CD8-positive, alpha-beta memory T cell (primary cell): ENCODE measurements around the gene JMY. TPM values are rescaled to one million over a fixed set of nuclear protein-coding genes. Genes with fewer than 3 reads are reported as not detected.

Experiments
- CTCF ChIA-PET: fragments of 350-600 bp; sonication (Branson Sonifier 250); formaldehyde crosslinking; loops from one replicate; lab custom pipeline; 2021; ENCODE audit warnings: antibody characterized with exemption; lab: Charles Lee
- POLR2A ChIA-PET: fragments of 350-600 bp; sonication (Branson Sonifier 250); formaldehyde crosslinking; loops from one replicate; lab custom pipeline; 2021; ENCODE audit warnings: antibody characterized with exemption; lab: Charles Lee
- DNase-seq, 5 donors: peaks; one replicate each; pipeline versions ENCODE4 v3.0.0 to v3.0.0-alpha.2; 2020 to 2022; ENCODE audit warnings: mixed read lengths in 1 of 5
- H3K27ac ChIP-seq: one replicate; pipeline ENCODE4 v1.7.0; 2013; ENCODE audit warnings: low read depth, mild to moderate bottlenecking, low read length, moderate library complexity
- H3K27me3 ChIP-seq: 2 replicates; pipeline ENCODE4 v1.7.0; 2013; ENCODE audit warnings: low read length, mild to moderate bottlenecking; ENCODE audit not compliant: insufficient read depth, poor library complexity, severe bottlenecking
- H3K36me3 ChIP-seq: 2 replicates; pipeline ENCODE4 v1.7.0; 2013; ENCODE audit warnings: mild to moderate bottlenecking, low read length, moderate library complexity; ENCODE audit not compliant: insufficient read depth
- H3K4me1 ChIP-seq: 2 replicates; pipeline ENCODE4 v1.7.0; 2013; ENCODE audit warnings: mild to moderate bottlenecking, low read length, moderate library complexity; ENCODE audit not compliant: insufficient read depth
- H3K4me3 ChIP-seq: 2 replicates; pipeline ENCODE4 v1.7.0; 2013; ENCODE audit warnings: mild to moderate bottlenecking, low read length
- H3K9me3 ChIP-seq: 2 replicates; pipeline ENCODE4 v1.7.0; 2013; ENCODE audit warnings: mild to moderate bottlenecking, low read length
- H3K27ac Mint-ChIP-seq, 8 donors: one replicate each; pipeline ENCODE4 v1.8.0; 2020 to 2021; ENCODE audit warnings: mixed read lengths in 8 of 8, mild to moderate bottlenecking in 6 of 8, inconsistent platforms in 3 of 8, moderate library complexity in 3 of 8
- H3K27me3 Mint-ChIP-seq, 2 donors: one replicate each; pipeline ENCODE4 v1.8.0; 2020 to 2021; ENCODE audit warnings: mixed read lengths in 2 of 2, mild to moderate bottlenecking in 1 of 2, moderate library complexity in 1 of 2
- H3K36me3 Mint-ChIP-seq, 3 donors: one replicate each; pipeline ENCODE4 v1.8.0; 2020 to 2021; ENCODE audit warnings: mixed read lengths in 3 of 3, inconsistent platforms in 1 of 3, mild to moderate bottlenecking in 1 of 3
- H3K4me1 Mint-ChIP-seq, 3 donors: one replicate each; pipeline ENCODE4 v1.8.0; 2020 to 2021; ENCODE audit warnings: mixed read lengths in 3 of 3, inconsistent platforms in 1 of 3, mild to moderate bottlenecking in 1 of 3
- H3K4me3 Mint-ChIP-seq, 7 donors: one replicate each; pipeline ENCODE4 v1.8.0; 2020 to 2021; ENCODE audit warnings: mixed read lengths in 7 of 7, mild to moderate bottlenecking in 6 of 7, moderate library complexity in 4 of 7, inconsistent platforms in 2 of 7
- H3K9me3 Mint-ChIP-seq, 5 donors: one replicate each; pipeline ENCODE4 v1.8.0; 2020 to 2022; ENCODE audit warnings: mixed read lengths in 5 of 5, mild to moderate bottlenecking in 3 of 5, moderate library complexity in 2 of 5, inconsistent platforms in 1 of 5
- polyA plus RNA-seq: library from polyadenylated mRNA; unstranded; fragments of 300-500 nt; fragmentation: Illumina TruSeq; gene quantifications from one replicate; pipeline ENCODE4 v1.2.3, GENCODE V29; 2021
- total RNA-seq, 2 experiments: library from RNA; stranded (reverse); gene quantifications; one replicate each; pipeline ENCODE4 v1.2.3, GENCODE V29; 2021

Gene JMY
- total and polyA plus RNA-seq, 3 experiments from 2014 or later: 5.1 to 7.6 (median 7.6) TPM

DNA sequence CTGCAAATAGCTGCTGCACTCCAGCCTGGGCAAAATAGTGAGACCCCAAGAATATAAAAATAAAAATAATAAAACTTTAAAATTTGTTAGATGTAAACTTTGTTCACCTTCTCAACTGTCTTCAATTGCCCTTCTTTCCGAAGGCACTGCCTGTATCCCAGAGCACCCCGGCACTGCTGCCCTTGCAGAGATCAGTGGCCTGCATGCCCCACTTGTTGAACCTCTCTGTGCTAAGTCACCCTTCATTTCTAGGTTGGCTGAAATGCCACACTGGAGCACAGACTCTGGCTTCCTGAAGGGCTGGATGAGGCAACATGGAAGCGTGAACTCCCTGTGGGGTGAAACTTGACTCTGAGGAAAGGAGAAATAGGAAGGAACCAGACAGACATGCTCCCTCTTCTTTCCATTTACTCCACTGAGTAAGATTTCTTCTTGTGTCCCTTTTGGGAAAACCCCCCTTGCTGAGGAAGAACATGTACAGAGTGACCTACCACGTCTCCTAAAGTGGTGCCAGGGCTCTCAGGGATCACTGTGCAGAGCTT lies 8.4 kb upstream of the JMY start:
- no peak for DNase-seq
- Mint-ChIP-seq H3K9me3 (no peaks in the 10 kb centered on the region), H3K27me3 (peaks cover 0 to 2% of the 10 kb centered on the region in 2 donors), H3K36me3 (peaks cover under 1 to 3% (median 3%) of the 10 kb centered on the region in 3 donors), H3K4me1 (peaks cover 0 to 18% (median 11%) of the 10 kb centered on the region in 3 donors), H3K27ac (peak overlapping the region in 1 of 8 donors; percentile 7), H3K4me3 (no peak overlapping the region)
- H3K4me1 ChIP-seq: no peaks in the 10 kb centered on the region
- H3K9me3 ChIP-seq: no peaks in the 10 kb centered on the region
- ChIA-PET POLR2A (no interaction called here), CTCF (no interaction called here)
- H3K27ac ChIP-seq: no peak overlapping the region
- H3K4me3 ChIP-seq: no peak overlapping the region
- no peaks in the 10 kb centered on the region for H3K27me3 ChIP-seq
- no peaks in the 10 kb centered on the region for H3K36me3 ChIP-seq

DNA sequence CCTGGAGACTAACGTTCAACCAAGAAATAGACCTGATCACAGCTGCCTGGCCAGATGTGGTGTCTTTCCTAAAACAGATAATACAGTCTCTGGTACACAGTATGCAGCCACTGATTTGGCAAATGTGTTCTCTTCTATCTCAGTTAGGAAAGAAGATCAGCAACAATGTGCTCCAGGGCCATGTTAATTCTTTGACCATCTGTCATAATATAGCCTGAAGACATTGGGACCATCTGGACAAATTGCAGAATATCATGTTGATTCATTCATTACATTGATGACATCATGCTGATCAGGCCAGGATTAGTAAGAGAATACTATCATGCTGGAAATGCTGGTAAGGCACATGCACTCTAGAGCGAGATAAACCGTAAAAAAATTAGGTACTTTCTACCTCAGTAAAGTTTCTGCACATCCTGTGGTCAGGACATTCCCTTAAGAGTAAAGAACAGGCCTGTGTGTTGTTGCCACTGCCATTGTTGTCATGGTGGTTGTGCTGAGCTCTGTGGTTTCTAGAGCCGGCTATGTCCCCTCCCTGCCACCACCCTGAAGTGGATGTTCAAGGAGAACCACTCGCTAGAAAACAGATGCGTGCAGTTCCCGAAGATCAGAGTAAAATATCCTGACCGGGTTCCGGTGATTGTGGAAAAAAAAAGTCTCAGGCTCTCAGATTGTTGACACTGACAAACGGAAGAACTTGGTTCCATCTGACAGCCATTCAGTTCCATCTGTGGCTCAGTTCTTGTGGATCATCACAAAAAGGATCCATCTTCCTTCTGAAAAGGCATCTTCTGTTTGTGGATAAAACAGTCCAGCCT lies 6.4 kb upstream of the JMY start:
- no peaks in the 10 kb centered on the region for H3K36me3 ChIP-seq
- no peaks in the 10 kb centered on the region for H3K4me1 ChIP-seq
- POLR2A ChIA-PET: no interaction called here
- Mint-ChIP-seq H3K9me3 (no peaks in the 10 kb centered on the region), H3K27me3 (peaks cover 0 to 2% of the 10 kb centered on the region in 2 donors), H3K36me3 (peaks cover 0 to 3% (median 0%) of the 10 kb centered on the region in 3 donors), H3K4me1 (peaks cover 0 to 18% (median 11%) of the 10 kb centered on the region in 3 donors), H3K27ac (peak overlapping the region; percentile 41 to 90 (median 68)), H3K4me3 (peak overlapping the region in 1 of 7 donors; percentile 15)
- H3K27ac ChIP-seq: no peak overlapping the region
- H3K9me3 ChIP-seq: no peaks in the 10 kb centered on the region
- peak in 3 of 5 donors; percentile 5 to 69 (median 37) for DNase-seq
- no peaks in the 10 kb centered on the region for H3K27me3 ChIP-seq
- H3K4me3 ChIP-seq: no peak overlapping the region
- CTCF ChIA-PET: interaction anchor here (1.5 kb wide), 1 partner anchor 97 kb away, joined by 3 read pairs; no protein-coding TSS in a partner anchor

DNA sequence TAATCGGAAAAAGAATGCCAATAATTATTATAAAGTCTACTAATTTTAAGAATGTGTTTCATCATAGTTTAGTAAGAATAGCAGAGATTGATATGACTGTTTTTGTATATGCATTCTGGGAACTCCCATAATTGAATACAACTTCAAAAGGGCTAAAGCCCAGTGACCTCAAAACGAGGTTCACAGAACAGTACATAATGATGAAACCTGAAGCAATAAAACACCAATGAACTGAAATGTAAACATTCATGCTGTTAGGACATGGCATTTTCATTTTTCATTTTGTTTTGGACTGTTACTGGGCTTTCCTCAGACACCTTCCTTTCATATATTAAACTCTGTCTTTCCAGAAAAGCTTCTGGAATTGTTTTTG lies 684 bp upstream of the JMY start:
- peak overlapping the region; percentile 94 for H3K27ac ChIP-seq
- peaks cover 27% of the 10 kb centered on the region for H3K4me1 ChIP-seq
- peak overlapping the region; percentile 93 to 98 (median 95) for H3K4me3 Mint-ChIP-seq
- H3K9me3 Mint-ChIP-seq: no peaks in the 10 kb centered on the region
- no peak for DNase-seq
- no peaks in the 10 kb centered on the region for H3K36me3 ChIP-seq
- H3K4me1 Mint-ChIP-seq: peaks cover 23 to 32% (median 29%) of the 10 kb centered on the region in 3 donors
- H3K9me3 ChIP-seq: no peaks in the 10 kb centered on the region
- H3K4me3 ChIP-seq: peak overlapping the region; percentile 95
- ChIA-PET CTCF (no interaction called here), POLR2A (interaction anchor here (1.4 kb wide), 1 partner anchor 250 kb away, joined by 6 read pairs; the partner anchor contains the start of gene ARSB)
- no peaks in the 10 kb centered on the region for H3K27me3 Mint-ChIP-seq
- H3K27me3 ChIP-seq: no peaks in the 10 kb centered on the region
- peak overlapping the region; percentile 92 to 100 (median 98) for H3K27ac Mint-ChIP-seq
- H3K36me3 Mint-ChIP-seq: peaks cover 0 to 22% (median 0%) of the 10 kb centered on the region in 3 donors

DNA sequence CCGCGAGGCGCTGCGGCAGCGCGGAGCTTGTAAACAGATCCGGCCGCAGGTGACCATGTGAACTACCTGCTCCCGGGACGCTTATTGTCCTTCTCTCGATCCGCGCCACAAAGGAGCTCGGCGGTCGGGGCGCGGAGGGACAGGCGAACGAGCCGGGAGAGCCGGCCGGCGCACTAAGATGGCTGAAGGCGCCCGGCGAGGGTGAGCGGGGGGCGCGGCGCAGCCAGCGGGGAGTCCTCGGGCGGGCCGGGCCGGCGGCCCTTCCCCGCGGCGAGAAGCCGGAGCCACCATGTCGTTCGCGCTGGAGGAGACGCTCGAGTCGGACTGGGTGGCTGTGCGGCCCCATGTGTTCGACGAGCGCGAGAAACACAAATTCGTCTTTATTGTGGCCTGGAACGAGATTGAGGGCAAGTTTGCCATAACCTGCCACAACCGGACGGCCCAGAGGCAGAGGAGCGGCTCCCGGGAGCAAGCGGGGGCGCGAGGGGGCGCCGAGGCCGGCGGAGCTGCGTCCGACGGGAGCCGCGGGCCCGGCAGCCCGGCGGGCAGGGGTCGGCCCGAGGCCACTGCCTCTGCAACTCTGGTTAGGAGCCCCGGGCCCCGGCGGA lies 535 bp downstream of the JMY start:
- no peaks in the 10 kb centered on the region for H3K36me3 ChIP-seq
- peak overlapping the region; percentile 84 to 98 (median 91) for H3K27ac Mint-ChIP-seq
- CTCF ChIA-PET: interaction anchor here (1.3 kb wide), 1 partner anchor 27 kb away, joined by 3 read pairs; no protein-coding TSS in a partner anchor

DNA sequence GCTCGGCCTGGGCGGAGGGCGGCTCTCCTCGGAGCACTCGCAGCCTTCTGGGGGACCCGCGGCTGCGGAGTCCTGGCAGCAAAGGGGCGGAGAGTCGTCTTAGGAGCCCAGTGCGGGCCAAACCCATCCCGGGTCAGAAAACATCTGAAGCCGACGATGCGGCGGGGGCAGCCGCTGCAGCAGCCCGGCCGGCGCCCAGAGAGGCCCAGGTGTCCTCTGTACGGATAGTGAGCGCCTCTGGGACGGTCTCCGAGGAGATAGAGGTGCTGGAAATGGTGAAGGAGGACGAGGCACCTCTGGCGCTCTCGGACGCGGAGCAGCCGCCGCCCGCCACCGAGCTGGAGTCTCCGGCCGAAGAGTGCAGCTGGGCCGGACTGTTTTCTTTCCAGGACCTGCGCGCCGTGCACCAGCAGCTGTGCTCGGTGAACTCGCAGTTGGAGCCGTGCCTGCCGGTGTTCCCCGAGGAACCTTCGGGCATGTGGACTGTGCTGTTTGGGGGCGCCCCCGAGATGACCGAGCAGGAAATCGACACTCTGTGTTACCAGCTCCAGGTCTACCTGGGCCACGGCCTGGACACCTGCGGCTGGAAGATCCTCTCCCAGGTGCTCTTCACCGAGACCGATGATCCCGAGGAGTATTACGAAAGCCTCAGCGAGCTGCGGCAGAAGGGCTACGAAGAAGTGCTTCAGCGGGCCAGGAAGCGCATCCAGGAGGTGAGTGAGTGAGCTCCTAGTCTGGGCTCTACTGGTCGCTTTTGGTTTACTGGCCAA lies 1.2 kb downstream of the JMY start:
- Histone ChIP-seq H3K4me3 (peak overlapping the region; percentile 63), H3K36me3 (no peaks in the 10 kb centered on the region), H3K4me1 (peaks cover 44% of the 10 kb centered on the region), H3K9me3 (no peaks in the 10 kb centered on the region), H3K27ac (peak overlapping the region; percentile 94), H3K27me3 (no peaks in the 10 kb centered on the region)
- H3K27ac Mint-ChIP-seq: peak overlapping the region; percentile 81 to 98 (median 92)
- H3K4me1 Mint-ChIP-seq: peaks cover 41 to 48% (median 46%) of the 10 kb centered on the region in 3 donors
- no peaks in the 10 kb centered on the region for H3K9me3 Mint-ChIP-seq
- DNase-seq: peak; percentile 14 to 55 (median 29)
- CTCF ChIA-PET: interaction anchor here (1.3 kb wide), 1 partner anchor 26 kb away, joined by 3 read pairs; no protein-coding TSS in a partner anchor
- peaks cover 3 to 28% (median 5%) of the 10 kb centered on the region in 3 donors for H3K36me3 Mint-ChIP-seq
- POLR2A ChIA-PET: interaction anchor here (0.6 to 1.8 kb wide), 7 partner anchors 13 to 982 kb away, joined by 3 to 6 read pairs (median 5); partner anchors contain the start of genes ARSB, HOMER1 and SCAMP1
- H3K27me3 Mint-ChIP-seq: no peaks in the 10 kb centered on the region
- peak overlapping the region; percentile 90 to 99 (median 95) for H3K4me3 Mint-ChIP-seq

More for the DNA sequence above, 535 bp downstream of the JMY start:
- Mint-ChIP-seq H3K36me3 (peaks cover 3 to 28% (median 5%) of the 10 kb centered on the region in 3 donors), H3K4me3 (peak overlapping the region; percentile 90 to 99 (median 95)), H3K4me1 (peaks cover 34 to 41% (median 39%) of the 10 kb centered on the region in 3 donors), H3K9me3 (no peaks in the 10 kb centered on the region), H3K27me3 (no peaks in the 10 kb centered on the region)
- peak in 3 of 5 donors; percentile 12 to 59 (median 16) for DNase-seq
- Histone ChIP-seq H3K27ac (peak overlapping the region; percentile 94), H3K4me3 (peak overlapping the region; percentile 63), H3K4me1 (peaks cover 37% of the 10 kb centered on the region), H3K9me3 (no peaks in the 10 kb centered on the region), H3K27me3 (no peaks in the 10 kb centered on the region)
- POLR2A ChIA-PET: interaction anchor here (0.6 to 1.8 kb wide), 6 partner anchors 14 to 876 kb away, joined by 3 to 6 read pairs (median 4); partner anchors contain the start of genes ARSB, HOMER1 and SCAMP1

DNA sequence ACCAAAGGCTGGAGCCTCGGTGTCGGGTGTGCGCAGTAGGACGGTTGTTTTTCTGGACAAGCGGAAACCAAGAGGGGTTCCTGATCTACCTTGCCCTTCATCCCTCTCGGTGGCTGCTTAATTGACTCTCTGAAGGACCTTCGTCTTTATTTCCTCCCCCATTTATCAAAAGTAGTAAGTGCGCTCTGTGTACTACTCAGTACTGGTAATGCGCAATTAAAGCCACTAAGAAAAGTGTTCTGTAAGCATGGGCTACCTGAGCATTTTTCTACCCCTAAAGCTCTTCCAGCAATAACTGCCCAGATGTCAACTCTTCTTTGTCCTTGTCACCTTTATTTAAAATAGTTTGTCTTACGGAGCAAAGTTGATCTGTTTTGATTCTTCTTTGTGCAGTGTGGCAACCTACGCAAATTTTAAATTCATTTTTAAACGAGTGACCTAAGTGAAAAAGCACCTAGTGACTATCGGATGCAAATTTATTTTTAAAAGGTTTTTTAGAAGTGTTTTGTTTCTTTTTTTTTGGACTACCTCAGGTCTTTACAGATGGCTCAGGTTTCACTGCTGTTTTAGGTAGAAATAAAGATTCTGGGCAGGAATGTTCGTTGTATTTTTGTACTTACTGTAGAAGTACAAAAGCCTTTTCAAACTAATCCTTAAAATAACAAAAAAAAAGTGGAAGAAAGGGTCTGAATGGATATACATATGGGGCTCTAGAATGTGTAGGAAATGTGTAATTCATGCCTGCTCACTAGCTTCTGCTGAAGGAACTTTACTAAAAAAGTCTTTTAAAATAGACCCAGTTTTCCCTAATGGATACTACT lies 2.0 kb downstream of the JMY start:
- Mint-ChIP-seq H3K27me3 (no peaks in the 10 kb centered on the region), H3K27ac (peak overlapping the region; percentile 81 to 98 (median 92)), H3K36me3 (peaks cover 3 to 28% (median 5%) of the 10 kb centered on the region in 3 donors), H3K9me3 (no peaks in the 10 kb centered on the region), H3K4me3 (peak overlapping the region; percentile 90 to 99 (median 95)), H3K4me1 (peaks cover 49 to 56% (median 54%) of the 10 kb centered on the region in 3 donors)
- DNase-seq: no peak
- peak overlapping the region; percentile 63 for H3K4me3 ChIP-seq
- H3K4me1 ChIP-seq: peaks cover 52% of the 10 kb centered on the region
- POLR2A ChIA-PET: interaction anchor here (0.6 to 1.8 kb wide), 5 partner anchors 12 to 981 kb away, joined by 3 to 10 read pairs (median 6); partner anchors contain the start of genes ARSB and HOMER1
- no peaks in the 10 kb centered on the region for H3K36me3 ChIP-seq
- CTCF ChIA-PET: interaction anchor here (1.3 kb wide), 1 partner anchor 25 kb away, joined by 3 read pairs; no protein-coding TSS in a partner anchor
- no peaks in the 10 kb centered on the region for H3K27me3 ChIP-seq
- H3K27ac ChIP-seq: peak overlapping the region; percentile 94
- H3K9me3 ChIP-seq: no peaks in the 10 kb centered on the region
